Adipocyte (in vitro differentiated cells): ENCODE data around the gene TAGAP.

Source experiments
- DNase-seq: peaks from one replicate; pipeline ENCODE4 v3.0.0-alpha.2; 2015; ENCODE audit warnings: low read depth
- H3K27me3 ChIP-seq: replicated peaks from 2 replicates; pipeline ENCODE4 v1.7.0; 2013; ENCODE audit warnings: mild to moderate bottlenecking, low read length, moderate library complexity; ENCODE audit not compliant: control insufficient read depth, insufficient read depth
- H3K36me3 ChIP-seq: 2 replicates; pipeline ENCODE4 v1.7.0; 2013; ENCODE audit warnings: low read length, mild to moderate bottlenecking, moderate library complexity; ENCODE audit not compliant: control insufficient read depth, insufficient read depth, severe bottlenecking
- H3K4me1 ChIP-seq: 2 replicates; pipeline ENCODE4 v1.7.0; 2013; ENCODE audit warnings: mild to moderate bottlenecking, low read length, moderate library complexity; ENCODE audit not compliant: control insufficient read depth, insufficient read depth
- H3K4me3 ChIP-seq: 2 replicates; pipeline ENCODE4 v1.7.0; 2013; ENCODE audit warnings: mild to moderate bottlenecking, low read length, moderate library complexity
- H3K9ac ChIP-seq: 2 replicates; pipeline ENCODE4 v1.7.0; 2013; ENCODE audit warnings: mild to moderate bottlenecking, low read length, moderate library complexity
- H3K9me3 ChIP-seq: 2 replicates; pipeline ENCODE4 v1.7.0; 2013; ENCODE audit warnings: mild to moderate bottlenecking, low read length, moderate library complexity; ENCODE audit not compliant: control insufficient read depth

Gene TAGAP

GRCh38 chr6:159067334-159067733 is 22.5 kb upstream of the TAGAP start:
- H3K4me3 ChIP-seq, result no peak overlapping the region
- no peaks in the 10 kb centered on the region for H3K9me3 ChIP-seq
- H3K4me1 ChIP-seq, result no peaks in the 10 kb centered on the region
- DNase-seq, result no peak
- H3K36me3 ChIP-seq, result no peaks in the 10 kb centered on the region
- peaks cover 74% of the 10 kb centered on the region for H3K27me3 ChIP-seq
- no peak overlapping the region for H3K9ac ChIP-seq

- Histone ChIP-seq H3K27me3 (peaks cover 76% of the 10 kb centered on the region), H3K9me3 (peaks cover 4% of the 10 kb centered on the region), H3K4me1 (no peaks in the 10 kb centered on the region), H3K4me3 (no peak overlapping the region), H3K36me3 (no peaks in the 10 kb centered on the region), H3K9ac (no peak overlapping the region)
- DNase-seq, result no peak
Observed at GRCh38 chr6:159066483-159066882, 21.7 kb upstream of the TAGAP start.

GRCh38 chr6:159065759-159066329 is 21.1 kb upstream of the TAGAP start:
- Histone ChIP-seq H3K36me3 (no peaks in the 10 kb centered on the region), H3K9me3 (peaks cover 6% of the 10 kb centered on the region), H3K4me3 (no peak overlapping the region), H3K27me3 (peaks cover 78% of the 10 kb centered on the region), H3K9ac (no peak overlapping the region), H3K4me1 (no peaks in the 10 kb centered on the region)
- DNase-seq, result no peak

GRCh38 chr6:159065091-159065490 is 20.3 kb upstream of the TAGAP start:
- no peak overlapping the region for H3K9ac ChIP-seq
- DNase-seq, result no peak
- no peaks in the 10 kb centered on the region for H3K36me3 ChIP-seq
- H3K4me1 ChIP-seq, result no peaks in the 10 kb centered on the region
- H3K9me3 ChIP-seq, result peaks cover 6% of the 10 kb centered on the region
- peaks cover 76% of the 10 kb centered on the region for H3K27me3 ChIP-seq
- H3K4me3 ChIP-seq, result no peak overlapping the region

- no peak for DNase-seq
- H3K36me3 ChIP-seq, result no peaks in the 10 kb centered on the region
- H3K27me3 ChIP-seq, result peaks cover 74% of the 10 kb centered on the region
- peaks cover 6% of the 10 kb centered on the region for H3K9me3 ChIP-seq
- no peak overlapping the region for H3K9ac ChIP-seq
- no peak overlapping the region for H3K4me3 ChIP-seq
- no peaks in the 10 kb centered on the region for H3K4me1 ChIP-seq
Observed at GRCh38 chr6:159064477-159064876, 19.7 kb upstream of the TAGAP start.

GRCh38 chr6:159063549-159063948 is 18.8 kb upstream of the TAGAP start:
- H3K27me3 ChIP-seq, result peaks cover 72% of the 10 kb centered on the region
- H3K9ac ChIP-seq, result no peak overlapping the region
- H3K36me3 ChIP-seq, result no peaks in the 10 kb centered on the region
- no peak for DNase-seq
- no peaks in the 10 kb centered on the region for H3K4me1 ChIP-seq
- peaks cover 6% of the 10 kb centered on the region for H3K9me3 ChIP-seq
- no peak overlapping the region for H3K4me3 ChIP-seq

GRCh38 chr6:159062976-159063375 is 18.2 kb upstream of the TAGAP start:
- peaks cover 66% of the 10 kb centered on the region for H3K27me3 ChIP-seq
- no peaks in the 10 kb centered on the region for H3K4me1 ChIP-seq
- H3K9me3 ChIP-seq, result peaks cover 6% of the 10 kb centered on the region
- H3K9ac ChIP-seq, result no peak overlapping the region
- H3K36me3 ChIP-seq, result no peaks in the 10 kb centered on the region
- DNase-seq, result no peak
- H3K4me3 ChIP-seq, result no peak overlapping the region

- H3K4me3 ChIP-seq, result no peak overlapping the region
- H3K9ac ChIP-seq, result no peak overlapping the region
- H3K4me1 ChIP-seq, result no peaks in the 10 kb centered on the region
- no peaks in the 10 kb centered on the region for H3K36me3 ChIP-seq
- no peak for DNase-seq
- peaks cover 66% of the 10 kb centered on the region for H3K27me3 ChIP-seq
- peaks cover 6% of the 10 kb centered on the region for H3K9me3 ChIP-seq
Observed at GRCh38 chr6:159062564-159062945, 17.8 kb upstream of the TAGAP start.

- DNase-seq, result no peak
- H3K9me3 ChIP-seq, result peaks cover 6% of the 10 kb centered on the region
- H3K27me3 ChIP-seq, result peaks cover 66% of the 10 kb centered on the region
Observed at GRCh38 chr6:159061805-159062563, 17.2 kb upstream of the TAGAP start.

GRCh38 chr6:159061146-159061545 is 16.4 kb upstream of the TAGAP start:
- no peak for DNase-seq
- H3K4me3 ChIP-seq, result no peak overlapping the region
- H3K9ac ChIP-seq, result no peak overlapping the region
- H3K9me3 ChIP-seq, result peaks cover 6% of the 10 kb centered on the region
- no peaks in the 10 kb centered on the region for H3K4me1 ChIP-seq
- no peaks in the 10 kb centered on the region for H3K36me3 ChIP-seq
- peaks cover 71% of the 10 kb centered on the region for H3K27me3 ChIP-seq

More at GRCh38 chr6:159061805-159062563, 17.2 kb upstream of the TAGAP start:
- Histone ChIP-seq H3K36me3 (no peaks in the 10 kb centered on the region), H3K4me3 (no peak overlapping the region), H3K4me1 (no peaks in the 10 kb centered on the region), H3K9ac (no peak overlapping the region)

- peaks cover 80% of the 10 kb centered on the region for H3K27me3 ChIP-seq
- H3K36me3 ChIP-seq, result no peaks in the 10 kb centered on the region
- H3K9me3 ChIP-seq, result peaks cover 6% of the 10 kb centered on the region
- H3K4me3 ChIP-seq, result no peak overlapping the region
- DNase-seq, result no peak
- no peaks in the 10 kb centered on the region for H3K4me1 ChIP-seq
- H3K9ac ChIP-seq, result no peak overlapping the region
Observed at GRCh38 chr6:159059885-159060506, 15.2 kb upstream of the TAGAP start.
